PC-3 (cell line): ENCODE data around the gene MAPKAP1. TPM values are rescaled to one million over a fixed set of nuclear protein-coding genes. Genes with fewer than 3 reads are reported as not detected.

Experiments used
- ATAC-seq: fragments of 200-7000 bp; cut with Tn5 transposase; 2 replicates; pipeline ENCODE4 v1.9.1; 2020; ENCODE audit warnings: mild to moderate bottlenecking, moderate library complexity
- BruUV-seq: library from RNA; stranded (reverse); fragments of 400-500 nt; replicated peaks from 2 replicates; lab custom pipeline; 2021; lab: Mats Ljungman, UMichigan
- CTCF ChIA-PET: fragments of 300-600 bp; sonication (Branson Sonifier 250); formaldehyde crosslinking; loops from one replicate; lab custom pipeline; 2022; ENCODE audit warnings: antibody characterized with exemption; lab: Charles Lee
- POLR2A ChIA-PET: fragments of 300-600 bp; sonication (Branson Sonifier 250); formaldehyde crosslinking; loops from one replicate; lab custom pipeline; 2022; ENCODE audit warnings: antibody characterized with exemption; ENCODE audit not compliant: unreplicated experiment; lab: Charles Lee
- DNase-seq: peaks from one replicate; pipeline ENCODE4 v3.0.0-alpha.2; 2015
- H2AFZ ChIP-seq: fragments of 300-600 bp; sonication (generic); 2 replicates; pipeline ENCODE4 v1.6.0; 2016; ENCODE audit warnings: antibody characterized with exemption, low read length
- H3F3A ChIP-seq: fragments of 300-600 bp; sonication (generic); one replicate; pipeline ENCODE4 v1.6.0; 2017; ENCODE audit warnings: antibody characterized with exemption, low read length, control low read depth, mild to moderate bottlenecking; ENCODE audit not compliant: unreplicated experiment
- H3K27ac ChIP-seq: fragments of 300-600 bp; sonication (generic); 2 replicates; pipeline ENCODE4 v1.5.1; 2016; ENCODE audit warnings: mild to moderate bottlenecking, low read length
- H3K27me3 ChIP-seq: fragments of 300-600 bp; sonication (generic); 2 replicates; pipeline ENCODE4 v1.6.1; 2016; ENCODE audit warnings: low read length, mixed read lengths
- H3K36me3 ChIP-seq: fragments of 300-600 bp; sonication (generic); 2 replicates; pipeline ENCODE4 v1.6.1; 2016; ENCODE audit warnings: low read depth, mixed run types, low read length, mixed read lengths
- H3K4me1 ChIP-seq: fragments of 300-600 bp; sonication (generic); 2 replicates; pipeline ENCODE4 v1.5.1; 2016; ENCODE audit warnings: low read length; ENCODE audit not compliant: insufficient read depth
- H3K4me2 ChIP-seq: fragments of 300-600 bp; sonication (generic); 2 replicates; pipeline ENCODE4 v1.6.0; 2016; ENCODE audit warnings: low read length
- H3K4me3 ChIP-seq: fragments of 300-600 bp; sonication (generic); 2 replicates; pipeline ENCODE4 v1.5.1; 2016; ENCODE audit warnings: mild to moderate bottlenecking, low read length, mixed read lengths
- H3K79me2 ChIP-seq: fragments of 300-600 bp; sonication (generic); 2 replicates; pipeline ENCODE4 v1.6.1; 2017; ENCODE audit warnings: low read length, mixed read lengths
- H3K9ac ChIP-seq: fragments of 300-600 bp; sonication (generic); 2 replicates; pipeline ENCODE4 v1.6.0; 2016; ENCODE audit warnings: mild to moderate bottlenecking, low read length
- H3K9me2 ChIP-seq: fragments of 300-600 bp; sonication (generic); replicated peaks from 2 replicates; pipeline ENCODE4 v1.6.1; 2016; ENCODE audit warnings: mixed run types, low read length, mixed read lengths
- H3K9me3 ChIP-seq: fragments of 300-600 bp; sonication (generic); 2 replicates; pipeline ENCODE4 v1.6.1; 2016; ENCODE audit warnings: low read length, mixed read lengths
- H4K20me1 ChIP-seq: fragments of 300-600 bp; sonication (generic); 2 replicates; pipeline ENCODE4 v1.6.1; 2016; ENCODE audit warnings: low read length, mixed read lengths
- CTCF ChIP-seq: fragments of 300-600 bp; sonication (generic); conservative IDR thresholded peaks from 2 replicates; pipeline ENCODE4 v1.5.1; 2017; ENCODE audit warnings: antibody characterized with exemption, low read depth, mild to moderate bottlenecking, low read length
- EZH2 ChIP-seq: fragments of 300-600 bp; sonication (generic); IDR thresholded peaks from one replicate; pipeline ENCODE4 v1.6.1; 2017; ENCODE audit warnings: antibody characterized with exemption, mild to moderate bottlenecking, low read length; ENCODE audit not compliant: unreplicated experiment
- EZH2phosphoT487 ChIP-seq: fragments of 300-600 bp; sonication (generic); IDR thresholded peaks from 2 replicates; pipeline ENCODE4 v1.6.1; 2018; ENCODE audit warnings: mild to moderate bottlenecking, antibody characterized with exemption, low read length, borderline replicate concordance
- intact Hi-C: fragments of 100-400 bp; cut with micrococcal nuclease; formaldehyde crosslinking; loops from 2 replicates; pipeline ENCODE4 v1.9.0; 2023
- total RNA-seq: library from RNA; depleted of rRNA; stranded (reverse); fragments of >200 nt; gene quantifications from 2 replicates; pipeline ENCODE4 v1.2.3, GENCODE V29; 2014

Gene MAPKAP1
- total RNA-seq, 1 experiment from 2014 or later: 128 TPM

- BruUV-seq: no TSS peak
- TF ChIP-seq EZH2 (no peak), CTCF (no peak), EZH2phosphoT487 (no peak)
- no peak overlapping the region for H3K4me3 ChIP-seq
- H3K27ac ChIP-seq: no peak overlapping the region
- no peak for DNase-seq
- CTCF ChIA-PET: no interaction called here
- intact Hi-C loops: loop anchor here (5.0 to 10.0 kb wide), 2 partner anchors 76 to 669 kb away; no protein-coding TSS in a partner anchor
- no peaks in the 10 kb centered on the region for H3K4me1 ChIP-seq
- H3K36me3 ChIP-seq: no peaks in the 10 kb centered on the region
- no peak for ATAC-seq
- no peak overlapping the region for H2AFZ ChIP-seq
- H3K9me3 ChIP-seq: no peaks in the 10 kb centered on the region
- no peak overlapping the region for H3K9ac ChIP-seq
- no peaks in the 10 kb centered on the region for H3K27me3 ChIP-seq
- POLR2A ChIA-PET: no interaction called here
- H3K79me2 ChIP-seq: no peaks in the 10 kb centered on the region
- H3K9me2 ChIP-seq: no peaks in the 10 kb centered on the region
- no peak overlapping the region for H3K4me2 ChIP-seq
- H3F3A ChIP-seq: no peaks in the 10 kb centered on the region
- no peaks in the 10 kb centered on the region for H4K20me1 ChIP-seq
These were observed 150.8 kb downstream of the MAPKAP1 start for GRCh38 chr9:125556046-125556721.

- ChIA-PET POLR2A (no interaction called here), CTCF (no interaction called here)
- Histone ChIP-seq H4K20me1 (no peaks in the 10 kb centered on the region), H3K4me2 (no peak overlapping the region), H3K79me2 (no peaks in the 10 kb centered on the region), H3K9me3 (no peaks in the 10 kb centered on the region), H3K27me3 (no peaks in the 10 kb centered on the region), H3K9me2 (no peaks in the 10 kb centered on the region), H3K4me1 (no peaks in the 10 kb centered on the region), H3K36me3 (no peaks in the 10 kb centered on the region), H3F3A (no peaks in the 10 kb centered on the region), H3K4me3 (no peak overlapping the region), H3K27ac (no peak overlapping the region), H3K9ac (no peak overlapping the region), H2AFZ (no peak overlapping the region)
- intact Hi-C loops: loop anchor here (5.0 to 10.0 kb wide), 2 partner anchors 78 to 670 kb away; no protein-coding TSS in a partner anchor
- ATAC-seq (no peak), DNase-seq (no peak)
- no TSS peak for BruUV-seq
- TF ChIP-seq EZH2: no peak
- TF ChIP-seq EZH2phosphoT487: no peak
- no peak for TF ChIP-seq CTCF
These were observed 152.3 kb downstream of the MAPKAP1 start for GRCh38 chr9:125554726-125555125.

GRCh38 chr9:125551781-125552180 lies 155.2 kb downstream of the MAPKAP1 start:
- H3K4me1 ChIP-seq: no peaks in the 10 kb centered on the region
- intact Hi-C loops: loop anchor here (10.0 kb wide), 1 partner anchor 673 kb away; no protein-coding TSS in a partner anchor
- no peaks in the 10 kb centered on the region for H3K9me2 ChIP-seq
- H3F3A ChIP-seq: no peaks in the 10 kb centered on the region
- no peak overlapping the region for H3K4me3 ChIP-seq
- H3K4me2 ChIP-seq: no peak overlapping the region
- ATAC-seq: no peak
- H3K9me3 ChIP-seq: no peaks in the 10 kb centered on the region
- CTCF ChIA-PET: no interaction called here
- H3K36me3 ChIP-seq: no peaks in the 10 kb centered on the region
- no peaks in the 10 kb centered on the region for H4K20me1 ChIP-seq
- H3K79me2 ChIP-seq: no peaks in the 10 kb centered on the region
- no peak overlapping the region for H3K27ac ChIP-seq
- no peak overlapping the region for H2AFZ ChIP-seq
- TF ChIP-seq EZH2phosphoT487 (no peak), CTCF (no peak), EZH2 (no peak)
- POLR2A ChIA-PET: no interaction called here
- BruUV-seq: no TSS peak
- no peaks in the 10 kb centered on the region for H3K27me3 ChIP-seq
- DNase-seq: no peak
- no peak overlapping the region for H3K9ac ChIP-seq
